ENCODE data around the gene SLIT3. TPM values are rescaled to one million over a fixed set of nuclear protein-coding genes. Genes with fewer than 3 reads are reported as not detected.

The SLIT3 gene
- total RNA-seq, 3 donors from 2014 or later, result 30.7 to 103 (median 54.1) TPM

DNA sequence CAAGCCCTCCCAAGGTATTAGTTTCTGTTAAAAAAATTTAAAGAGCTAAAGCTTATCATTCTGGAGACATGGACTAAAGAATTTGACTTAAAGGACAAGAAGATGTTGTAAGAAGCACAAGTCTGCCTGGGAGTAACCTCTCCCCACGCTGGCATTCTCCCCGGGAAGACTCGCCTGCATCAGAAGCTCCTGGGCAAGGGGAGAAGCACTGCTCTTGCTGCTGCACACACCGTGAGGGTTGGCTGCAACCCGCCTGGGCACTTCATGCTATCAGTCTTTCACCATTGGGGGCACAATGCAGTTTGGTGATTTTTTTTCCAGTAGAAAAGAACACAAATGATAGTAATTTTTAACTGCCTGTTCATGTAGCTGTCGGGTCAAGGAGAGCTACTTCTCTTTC, 529.3 kb downstream of the SLIT3 start:
- no peaks in the 10 kb centered on the region for H3K36me3 ChIP-seq
- H3K27me3 ChIP-seq, result no peaks in the 10 kb centered on the region
- H3K27ac ChIP-seq, result no peak overlapping the region
- no peaks in the 10 kb centered on the region for H3K9me3 ChIP-seq
- no peak overlapping the region for H3K4me3 ChIP-seq
- H3K4me1 ChIP-seq, result no peaks in the 10 kb centered on the region
- TF ChIP-seq POLR2AphosphoS5 (IDR thresholded peaks at IDR 0.05), result no peak
- TF ChIP-seq POLR2A (IDR thresholded peaks at IDR 0.05), result no peak
- TF ChIP-seq, protein P1, sequence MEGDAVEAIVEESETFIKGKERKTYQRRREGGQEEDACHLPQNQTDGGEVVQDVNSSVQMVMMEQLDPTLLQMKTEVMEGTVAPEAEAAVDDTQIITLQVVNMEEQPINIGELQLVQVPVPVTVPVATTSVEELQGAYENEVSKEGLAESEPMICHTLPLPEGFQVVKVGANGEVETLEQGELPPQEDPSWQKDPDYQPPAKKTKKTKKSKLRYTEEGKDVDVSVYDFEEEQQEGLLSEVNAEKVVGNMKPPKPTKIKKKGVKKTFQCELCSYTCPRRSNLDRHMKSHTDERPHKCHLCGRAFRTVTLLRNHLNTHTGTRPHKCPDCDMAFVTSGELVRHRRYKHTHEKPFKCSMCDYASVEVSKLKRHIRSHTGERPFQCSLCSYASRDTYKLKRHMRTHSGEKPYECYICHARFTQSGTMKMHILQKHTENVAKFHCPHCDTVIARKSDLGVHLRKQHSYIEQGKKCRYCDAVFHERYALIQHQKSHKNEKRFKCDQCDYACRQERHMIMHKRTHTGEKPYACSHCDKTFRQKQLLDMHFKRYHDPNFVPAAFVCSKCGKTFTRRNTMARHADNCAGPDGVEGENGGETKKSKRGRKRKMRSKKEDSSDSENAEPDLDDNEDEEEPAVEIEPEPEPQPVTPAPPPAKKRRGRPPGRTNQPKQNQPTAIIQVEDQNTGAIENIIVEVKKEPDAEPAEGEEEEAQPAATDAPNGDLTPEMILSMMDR (IDR thresholded peaks at IDR 0.05), result no peak
- intact Hi-C loops (cut with DNase I; ENCODE audit: low total_unique reads), result no loop called here
- DNase-seq (ENCODE audit: low spot score in 2 of 2), result no peak

DNA sequence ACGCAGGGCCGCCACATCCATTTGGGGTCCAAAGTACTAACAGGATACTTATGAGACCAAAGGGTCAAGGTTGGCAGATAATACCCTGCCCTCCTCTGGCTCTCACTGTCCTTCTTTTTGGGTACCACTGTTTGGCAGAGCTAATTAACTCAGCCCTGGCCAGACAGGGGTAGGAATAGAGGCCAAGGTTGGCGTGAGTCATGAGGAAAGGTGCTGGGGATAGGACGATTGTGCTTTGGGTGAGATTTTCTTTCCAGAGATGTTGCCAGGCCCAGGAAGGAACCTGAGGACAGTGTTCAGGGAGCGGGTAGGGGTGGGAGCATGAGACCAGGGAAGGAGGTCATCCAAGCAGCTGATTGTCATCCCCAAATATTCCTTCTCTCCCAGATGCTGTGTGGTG, 529.9 kb downstream of the SLIT3 start:
- Histone ChIP-seq H3K36me3 (no peaks in the 10 kb centered on the region), H3K4me1 (no peaks in the 10 kb centered on the region), H3K4me3 (no peak overlapping the region), H3K27me3 (no peaks in the 10 kb centered on the region), H3K9me3 (no peaks in the 10 kb centered on the region), H3K27ac (no peak overlapping the region)
- DNase-seq (ENCODE audit: low spot score in 2 of 2), result no peak
- intact Hi-C loops (cut with DNase I; ENCODE audit: low total_unique reads), result no loop called here
- TF ChIP-seq, protein P1 (IDR thresholded peaks at IDR 0.05), result no peak
- TF ChIP-seq POLR2AphosphoS5 (IDR thresholded peaks at IDR 0.05) (no peak), POLR2A (IDR thresholded peaks at IDR 0.05) (no peak)

DNA sequence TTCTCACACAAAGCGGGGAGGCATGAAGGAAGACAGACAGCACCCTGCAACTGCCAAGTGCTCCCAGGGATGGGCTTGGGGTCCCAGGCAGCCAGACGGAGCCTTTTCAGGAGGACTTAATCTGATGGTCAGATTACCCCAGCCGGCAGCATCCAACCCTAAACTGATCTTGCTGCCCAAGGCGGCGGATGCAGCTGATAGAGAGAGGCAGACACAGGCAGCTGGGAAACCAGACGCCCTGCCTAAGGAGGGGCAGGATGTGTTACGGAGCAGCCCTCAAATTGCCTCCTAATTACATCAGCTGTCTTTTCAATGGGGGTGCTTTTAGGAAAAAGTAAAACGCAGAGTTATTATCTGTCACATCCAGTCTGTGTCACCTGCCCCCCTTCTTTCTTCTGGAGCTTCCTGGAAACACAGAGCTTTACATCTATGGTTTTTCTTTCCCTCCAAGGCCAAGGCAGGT, 530.9 kb downstream of the SLIT3 start:
- DNase-seq (ENCODE audit: low spot score in 2 of 2), result no peak
- TF ChIP-seq, protein P1 (IDR thresholded peaks at IDR 0.05), result no peak
- TF ChIP-seq POLR2A (IDR thresholded peaks at IDR 0.05), result no peak
- TF ChIP-seq POLR2AphosphoS5 (IDR thresholded peaks at IDR 0.05), result no peak
- H3K9me3 ChIP-seq, result no peaks in the 10 kb centered on the region
- H3K27ac ChIP-seq, result no peak overlapping the region
- intact Hi-C loops (cut with DNase I; ENCODE audit: low total_unique reads), result no loop called here
- no peaks in the 10 kb centered on the region for H3K27me3 ChIP-seq
- no peak overlapping the region for H3K4me3 ChIP-seq
- H3K36me3 ChIP-seq, result no peaks in the 10 kb centered on the region
- no peaks in the 10 kb centered on the region for H3K4me1 ChIP-seq

DNA sequence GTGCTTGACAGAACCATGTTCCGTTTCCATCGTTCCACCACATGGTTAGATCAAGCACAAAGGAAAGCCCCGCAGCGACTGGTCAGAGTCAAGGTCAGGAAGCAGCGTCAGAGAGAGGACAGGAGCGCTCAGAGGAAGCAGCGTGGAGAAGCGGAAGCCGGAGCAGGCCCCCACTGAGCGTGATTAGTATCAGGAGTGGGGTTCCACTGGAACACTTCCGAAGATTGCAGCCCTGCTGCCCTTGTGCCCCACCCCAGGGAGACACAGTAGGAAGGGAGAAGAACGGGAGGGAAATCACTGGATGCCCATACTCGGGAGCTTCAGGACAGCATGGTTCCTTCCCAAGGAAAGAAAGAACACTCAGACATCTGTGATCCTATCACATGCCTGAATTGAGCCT, 532.8 kb downstream of the SLIT3 start:
- H3K4me1 ChIP-seq, result no peaks in the 10 kb centered on the region
- no peak for DNase-seq (ENCODE audit: low spot score in 2 of 2)
- intact Hi-C loops (cut with DNase I; ENCODE audit: low total_unique reads), result no loop called here
- no peak overlapping the region for H3K4me3 ChIP-seq
- no peaks in the 10 kb centered on the region for H3K36me3 ChIP-seq
- no peaks in the 10 kb centered on the region for H3K9me3 ChIP-seq
- TF ChIP-seq, protein P1 (IDR thresholded peaks at IDR 0.05), result no peak
- TF ChIP-seq POLR2A (IDR thresholded peaks at IDR 0.05), result no peak
- no peak for TF ChIP-seq POLR2AphosphoS5 (IDR thresholded peaks at IDR 0.05)
- no peaks in the 10 kb centered on the region for H3K27me3 ChIP-seq
- no peak overlapping the region for H3K27ac ChIP-seq

DNA sequence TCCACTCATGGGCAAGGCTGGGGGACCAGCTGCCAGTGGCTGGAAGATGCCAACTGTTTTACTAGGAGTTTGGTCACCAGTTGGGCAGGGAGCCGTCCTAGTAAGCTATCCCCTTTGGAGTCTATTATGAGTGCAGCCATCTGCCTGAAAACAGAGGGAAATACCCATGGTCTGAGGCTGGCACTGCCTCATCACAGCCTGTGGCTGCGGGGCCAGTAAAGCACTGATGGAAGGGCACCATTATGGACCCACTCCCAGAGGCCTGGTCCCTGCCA, 534.6 kb downstream of the SLIT3 start:
- TF ChIP-seq, protein P1 (IDR thresholded peaks at IDR 0.05), result no peak
- no peak for TF ChIP-seq POLR2AphosphoS5 (IDR thresholded peaks at IDR 0.05)
- TF ChIP-seq POLR2A (IDR thresholded peaks at IDR 0.05), result no peak
- no peak for DNase-seq (ENCODE audit: low spot score in 2 of 2)
- peak overlapping the region in 1 of 2 donors; percentile 48 for H3K27ac ChIP-seq
- intact Hi-C loops (cut with DNase I; ENCODE audit: low total_unique reads), result no loop called here
- H3K4me3 ChIP-seq, result no peak overlapping the region
- no peaks in the 10 kb centered on the region for H3K4me1 ChIP-seq
- H3K9me3 ChIP-seq, result no peaks in the 10 kb centered on the region
- no peaks in the 10 kb centered on the region for H3K27me3 ChIP-seq
- no peaks in the 10 kb centered on the region for H3K36me3 ChIP-seq

Measured in breast epithelium (tissue), 4 donors.